CD4-positive, CD25-positive, alpha-beta regulatory T cell (primary cell): ENCODE measurements around the gene SRSF4. TPM values are rescaled to one million over a fixed set of nuclear protein-coding genes. Genes with fewer than 3 reads are reported as not detected.

Experiments used
- ATAC-seq, 2 donors: fragments of 150-1000 bp; cut with Tn5 transposase; one replicate each; pipeline ENCODE4 v1.10.0; 2021; ENCODE audit warnings: low read depth in 2 of 2, moderate number of reproducible peaks in 2 of 2, moderate library complexity in 1 of 2
- DNase-seq, 3 donors: peaks; one replicate each; pipeline versions ENCODE4 v3.0.0 to v3.0.0-alpha.2; 2012 to 2022; ENCODE audit warnings: mixed read lengths in 1 of 3
- H3K27ac ChIP-seq: one replicate; pipeline ENCODE4 v1.7.0; 2013; ENCODE audit warnings: mild to moderate bottlenecking, low read length; ENCODE audit not compliant: insufficient read depth, poor library complexity, severe bottlenecking
- H3K27me3 ChIP-seq: one replicate; pipeline ENCODE4 v1.7.0; 2013; ENCODE audit warnings: low read length; ENCODE audit not compliant: control insufficient read depth, insufficient read depth
- H3K36me3 ChIP-seq: one replicate; pipeline ENCODE4 v1.7.0; 2013; ENCODE audit warnings: mild to moderate bottlenecking, low read length, moderate library complexity; ENCODE audit not compliant: control insufficient read depth, insufficient read depth
- H3K4me1 ChIP-seq: 2 replicates; pipeline ENCODE4 v1.7.0; 2013; ENCODE audit warnings: mild to moderate bottlenecking, low read length; ENCODE audit not compliant: insufficient read depth, control insufficient read depth, poor library complexity, severe bottlenecking
- H3K4me3 ChIP-seq: one replicate; pipeline ENCODE4 v1.7.0; 2013; ENCODE audit warnings: low read depth, mild to moderate bottlenecking, low read length, moderate library complexity
- H3K9me3 ChIP-seq, 2 experiments: 1 replicate in 1 of 2; 2 replicates in 1 of 2; pipeline ENCODE4 v1.7.0; 2013; ENCODE audit warnings: low read length in 2 of 2, mild to moderate bottlenecking in 1 of 2, moderate library complexity in 1 of 2; ENCODE audit not compliant: control insufficient read depth in 2 of 2
- H3K27ac Mint-ChIP-seq, 3 donors: one replicate each; pipeline ENCODE4 v1.8.0; 2020 to 2022; ENCODE audit warnings: mild to moderate bottlenecking in 3 of 3, mixed read lengths in 3 of 3, moderate library complexity in 2 of 3
- H3K27me3 Mint-ChIP-seq: one replicate; pipeline ENCODE4 v1.8.0; 2022; ENCODE audit warnings: mild to moderate bottlenecking, mixed read lengths
- H3K36me3 Mint-ChIP-seq: one replicate; pipeline ENCODE4 v1.8.0; 2020; ENCODE audit warnings: mixed read lengths
- H3K4me1 Mint-ChIP-seq, 4 donors: one replicate each; pipeline ENCODE4 v1.8.0; 2020 to 2022; ENCODE audit warnings: mixed read lengths in 4 of 4, mild to moderate bottlenecking in 1 of 4
- H3K4me3 Mint-ChIP-seq, 4 donors: one replicate each; pipeline ENCODE4 v1.8.0; 2020 to 2022; ENCODE audit warnings: mild to moderate bottlenecking in 4 of 4, mixed read lengths in 4 of 4, moderate library complexity in 3 of 4
- H3K9me3 Mint-ChIP-seq, 7 donors: one replicate each; pipeline ENCODE4 v1.8.0; 2020 to 2022; ENCODE audit warnings: mixed read lengths in 7 of 7, mild to moderate bottlenecking in 3 of 7, moderate library complexity in 2 of 7
- polyA plus RNA-seq, 4 donors: library from polyadenylated mRNA; unstranded; fragments of 300-500 nt; fragmentation: Illumina TruSeq; gene quantifications; one replicate each; pipeline ENCODE4 v1.2.3, GENCODE V29; 2021
- total RNA-seq: library from RNA; stranded (reverse); gene quantifications from one replicate; pipeline ENCODE4 v1.2.3, GENCODE V29; 2022

SRSF4 gene
- total and polyA plus RNA-seq, 5 donors from 2014 or later: 87.2 to 108 (median 94.0) TPM

DNA sequence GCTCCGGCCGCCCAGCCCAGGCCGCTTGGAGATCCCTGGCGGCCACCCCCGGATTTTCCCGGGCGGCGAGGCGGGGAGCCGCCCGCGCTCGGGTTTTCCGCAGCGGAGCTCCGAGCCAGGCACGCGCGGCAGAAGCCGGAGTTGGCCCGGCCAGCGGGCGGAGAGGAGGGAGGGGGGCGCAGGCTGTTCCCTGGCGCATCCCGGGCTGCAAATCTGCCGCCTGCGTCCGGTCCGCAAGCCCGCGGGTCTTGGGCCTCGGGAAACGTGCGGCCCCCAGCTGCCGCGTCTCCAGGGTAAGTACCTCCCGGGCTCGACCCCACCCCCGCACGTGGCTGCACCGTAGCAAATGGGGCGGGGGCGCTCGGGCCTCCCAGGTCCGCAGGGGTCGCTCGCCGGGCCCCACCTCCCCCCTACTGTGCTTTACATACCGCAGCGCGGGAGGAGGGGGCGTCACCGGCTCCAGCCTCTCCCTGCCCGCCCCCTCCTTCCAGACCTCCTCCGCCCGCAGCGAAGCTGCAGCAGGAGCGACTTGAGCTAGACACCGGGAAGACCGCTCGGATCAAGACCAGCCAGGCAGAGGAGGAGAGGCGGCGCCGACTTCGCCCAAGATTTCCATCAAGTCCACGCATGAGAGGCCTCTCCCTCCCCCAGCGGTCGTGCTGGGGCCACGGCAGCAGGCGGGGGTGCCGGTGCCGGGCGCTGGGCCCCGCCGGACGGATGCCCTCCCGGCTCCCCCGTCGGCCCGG lies 59.6 kb downstream of the SRSF4 start:
- Mint-ChIP-seq H3K4me3 (peak overlapping the region in 1 of 4 donors; percentile 26), H3K27ac (no peak overlapping the region), H3K27me3 (peaks cover 51% of the 10 kb centered on the region), H3K4me1 (peaks cover 0 to 22% (median 7%) of the 10 kb centered on the region in 4 donors), H3K36me3 (peaks cover 17% of the 10 kb centered on the region), H3K9me3 (peaks cover 0 to 2% (median 0%) of the 10 kb centered on the region in 7 donors)
- Histone ChIP-seq H3K27ac (no peak overlapping the region), H3K9me3 (no peaks in the 10 kb centered on the region), H3K27me3 (no peaks in the 10 kb centered on the region), H3K36me3 (peaks cover 24% of the 10 kb centered on the region), H3K4me1 (peaks cover 33% of the 10 kb centered on the region), H3K4me3 (no peak overlapping the region)
- ATAC-seq: no peak
- DNase-seq: peak in 1 of 3 donors; percentile 27

DNA sequence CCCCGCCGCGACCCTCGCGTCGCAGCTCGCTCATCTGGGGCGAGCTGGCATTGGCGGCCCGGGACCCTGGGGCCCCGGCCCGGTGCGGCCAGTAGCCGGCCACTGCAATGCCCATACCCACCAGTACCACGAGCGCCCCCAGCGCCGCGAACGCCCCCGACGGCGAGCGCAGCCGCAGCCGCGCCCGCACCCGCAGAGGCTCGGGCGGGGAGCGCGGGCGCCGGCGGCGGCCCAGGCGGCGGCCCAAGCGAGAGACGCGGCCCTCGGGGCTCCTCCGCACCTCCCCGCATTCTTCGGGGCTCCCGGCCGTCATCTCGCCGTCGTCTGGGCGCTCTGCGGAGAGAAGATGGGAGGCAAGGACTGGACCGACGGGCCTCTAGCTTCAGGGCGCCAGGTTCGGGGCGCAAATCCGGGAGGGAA lies 60.2 kb downstream of the SRSF4 start:
- peaks cover 0 to 22% (median 7%) of the 10 kb centered on the region in 4 donors for H3K4me1 Mint-ChIP-seq
- ATAC-seq (peak in 1 of 2 donors; percentile 5), DNase-seq (no peak)
- H3K27me3 ChIP-seq: no peaks in the 10 kb centered on the region
- no peak overlapping the region for H3K4me3 ChIP-seq
- H3K27ac Mint-ChIP-seq: no peak overlapping the region
- no peaks in the 10 kb centered on the region for H3K9me3 ChIP-seq
- H3K27me3 Mint-ChIP-seq: peaks cover 45% of the 10 kb centered on the region
- H3K4me1 ChIP-seq: peaks cover 33% of the 10 kb centered on the region
- H3K9me3 Mint-ChIP-seq: peaks cover 0 to 2% (median 0%) of the 10 kb centered on the region in 7 donors
- H3K27ac ChIP-seq: no peak overlapping the region
- peaks cover 30% of the 10 kb centered on the region for H3K36me3 ChIP-seq
- no peak overlapping the region for H3K4me3 Mint-ChIP-seq
- H3K36me3 Mint-ChIP-seq: peaks cover 21% of the 10 kb centered on the region

DNA sequence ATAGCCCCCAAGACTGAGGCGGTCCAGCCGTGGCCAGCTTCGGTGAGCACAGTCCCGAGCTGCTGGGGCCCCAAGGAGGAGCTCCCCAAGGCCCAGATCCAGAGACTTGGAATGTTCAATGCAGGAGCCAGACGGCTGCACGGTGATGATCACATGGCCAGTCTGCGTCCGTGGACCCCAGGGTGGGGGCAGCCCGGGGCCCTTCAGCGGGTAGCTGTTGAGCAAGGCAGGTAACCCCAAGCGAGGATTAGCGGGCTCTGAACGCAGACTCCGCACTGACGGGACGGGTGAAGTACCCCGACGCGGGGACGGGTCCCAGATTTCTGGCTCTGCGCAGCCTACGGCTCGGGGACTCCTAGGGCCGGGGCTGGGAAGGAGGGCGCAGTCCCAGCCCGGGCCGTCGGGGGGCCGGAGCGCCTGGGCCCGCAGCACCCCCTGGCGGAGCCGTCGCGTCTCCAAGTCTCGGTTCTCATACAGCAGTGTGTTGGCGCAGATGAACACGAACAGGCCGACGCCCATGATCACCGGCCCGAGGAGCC lies 60.7 kb downstream of the SRSF4 start:
- peak; percentile 75 to 81 for ATAC-seq
- H3K4me1 Mint-ChIP-seq: peaks cover 0 to 22% (median 7%) of the 10 kb centered on the region in 4 donors
- DNase-seq: peak; percentile 47 to 76 (median 69)
- peaks cover 0 to 2% (median 0%) of the 10 kb centered on the region in 7 donors for H3K9me3 Mint-ChIP-seq
- Histone ChIP-seq H3K4me1 (peaks cover 33% of the 10 kb centered on the region), H3K27ac (no peak overlapping the region), H3K27me3 (no peaks in the 10 kb centered on the region), H3K4me3 (no peak overlapping the region), H3K9me3 (no peaks in the 10 kb centered on the region), H3K36me3 (peaks cover 34% of the 10 kb centered on the region)
- peaks cover 21% of the 10 kb centered on the region for H3K36me3 Mint-ChIP-seq
- H3K27me3 Mint-ChIP-seq: peaks cover 40% of the 10 kb centered on the region
- H3K4me3 Mint-ChIP-seq: peak overlapping the region in 3 of 4 donors; percentile 8 to 48 (median 35)
- no peak overlapping the region for H3K27ac Mint-ChIP-seq

DNA sequence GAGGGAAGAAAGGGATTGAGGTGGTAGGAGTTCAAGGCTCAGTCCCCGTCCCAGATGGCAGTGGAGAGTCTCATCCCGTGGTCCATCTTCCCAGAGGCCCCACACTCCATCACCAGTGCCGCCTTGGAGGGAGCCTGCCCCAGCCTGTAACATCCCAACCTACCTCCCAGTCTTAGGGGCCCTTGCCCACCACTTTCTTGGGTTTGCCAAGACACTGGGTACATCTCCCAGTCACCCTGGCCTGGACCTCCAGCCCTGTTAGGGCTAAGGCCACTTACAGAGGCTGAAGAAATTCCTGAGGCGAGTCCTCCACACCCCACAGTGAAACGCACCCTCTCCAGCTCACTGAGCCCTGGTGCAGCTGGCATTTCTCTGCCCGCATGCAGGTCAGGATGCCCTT lies 61.3 kb downstream of the SRSF4 start:
- Mint-ChIP-seq H3K27me3 (peaks cover 33% of the 10 kb centered on the region), H3K4me3 (peak overlapping the region; percentile 8 to 57 (median 48))
- no peak for ATAC-seq

DNA sequence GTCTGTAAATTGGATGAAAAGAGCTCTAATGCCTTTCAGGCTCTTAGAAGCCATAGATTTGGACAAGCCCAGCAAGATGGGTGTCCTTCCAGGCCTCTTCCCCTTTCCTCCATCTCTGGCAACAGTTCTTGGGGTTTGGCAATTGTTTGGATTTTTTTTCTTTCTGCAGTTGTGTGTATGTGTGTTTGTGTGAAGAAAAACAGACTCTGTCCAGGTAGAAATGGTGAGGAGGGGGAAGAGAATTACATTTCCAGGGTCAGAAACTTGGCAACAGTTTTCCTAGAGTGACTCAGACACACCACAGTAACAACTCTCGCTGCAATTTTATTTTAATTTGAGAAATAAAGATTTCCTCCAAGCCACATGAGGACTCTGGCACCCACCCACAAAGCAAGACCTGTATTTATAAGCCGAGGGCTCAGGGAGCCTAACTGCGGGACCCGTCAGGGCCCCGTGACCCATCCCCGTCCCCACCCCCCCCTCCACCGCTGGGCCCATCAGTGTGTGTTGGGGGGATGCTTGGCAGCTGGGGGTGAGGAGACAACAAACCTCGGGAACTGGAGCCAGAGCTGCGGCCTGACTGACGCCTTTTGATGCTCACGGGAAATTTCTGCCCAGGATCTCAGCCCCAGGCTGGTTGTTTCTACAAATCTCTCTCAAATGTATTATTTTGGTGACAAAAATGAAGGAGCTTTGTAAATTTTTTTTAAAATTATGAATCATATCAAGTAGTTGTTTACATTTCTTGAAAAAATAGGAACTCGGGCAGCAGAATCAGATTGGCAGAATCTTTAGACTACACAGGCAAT lies 62.4 kb downstream of the SRSF4 start:
- Histone ChIP-seq H3K27me3 (no peaks in the 10 kb centered on the region), H3K36me3 (peaks cover 49% of the 10 kb centered on the region), H3K4me3 (no peak overlapping the region), H3K4me1 (peaks cover 25% of the 10 kb centered on the region), H3K27ac (no peak overlapping the region), H3K9me3 (no peaks in the 10 kb centered on the region)
- no peak for ATAC-seq
- Mint-ChIP-seq H3K4me1 (peaks cover 0 to 12% (median 6%) of the 10 kb centered on the region in 4 donors), H3K4me3 (peak overlapping the region in 2 of 4 donors; percentile 8 to 57), H3K9me3 (peaks cover 0 to 2% (median 0%) of the 10 kb centered on the region in 7 donors), H3K27ac (peak overlapping the region in 1 of 3 donors; percentile 35), H3K27me3 (peaks cover 29% of the 10 kb centered on the region), H3K36me3 (peaks cover 25% of the 10 kb centered on the region)
- DNase-seq: no peak

More for the DNA sequence above, 61.3 kb downstream of the SRSF4 start:
- Mint-ChIP-seq H3K27ac (peak overlapping the region in 1 of 3 donors; percentile 52), H3K4me1 (peaks cover 0 to 15% (median 6%) of the 10 kb centered on the region in 4 donors), H3K9me3 (peaks cover 0 to 2% (median 0%) of the 10 kb centered on the region in 7 donors), H3K36me3 (peaks cover 21% of the 10 kb centered on the region)
- peaks cover 40% of the 10 kb centered on the region for H3K36me3 ChIP-seq
- H3K4me3 ChIP-seq: no peak overlapping the region
- H3K9me3 ChIP-seq: no peaks in the 10 kb centered on the region
- peaks cover 33% of the 10 kb centered on the region for H3K4me1 ChIP-seq
- H3K27ac ChIP-seq: no peak overlapping the region
- DNase-seq: no peak
- H3K27me3 ChIP-seq: no peaks in the 10 kb centered on the region

DNA sequence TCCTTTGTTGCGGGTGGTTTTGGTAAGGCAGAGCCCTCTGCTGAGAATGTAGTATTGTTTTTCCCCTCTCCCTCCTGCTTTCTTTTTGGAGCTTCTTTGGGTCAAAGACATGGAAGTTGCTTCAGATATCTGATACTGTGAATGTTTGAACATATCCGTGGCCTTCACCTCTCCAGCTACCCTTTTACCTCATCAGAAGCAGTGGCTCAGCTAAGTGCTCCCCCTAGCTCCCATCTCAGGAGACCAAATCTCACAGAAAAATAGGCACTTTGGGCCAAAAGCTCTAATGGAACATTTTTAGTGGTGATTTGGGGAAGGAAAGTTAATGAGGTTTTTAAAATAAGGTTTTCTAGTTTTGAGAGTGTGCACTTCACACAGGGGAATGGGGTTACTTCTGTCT lies 64.3 kb downstream of the SRSF4 start:
- H3K27me3 Mint-ChIP-seq: peaks cover 15% of the 10 kb centered on the region
- Histone ChIP-seq H3K9me3 (no peaks in the 10 kb centered on the region), H3K4me1 (peaks cover 7% of the 10 kb centered on the region), H3K4me3 (no peak overlapping the region), H3K27ac (no peak overlapping the region), H3K36me3 (peaks cover 69% of the 10 kb centered on the region), H3K27me3 (no peaks in the 10 kb centered on the region)
- DNase-seq: no peak
- peaks cover 0 to 16% (median 4%) of the 10 kb centered on the region in 4 donors for H3K4me1 Mint-ChIP-seq
- H3K36me3 Mint-ChIP-seq: peaks cover 39% of the 10 kb centered on the region
- no peak for ATAC-seq
- peaks cover 0 to 2% (median 0%) of the 10 kb centered on the region in 7 donors for H3K9me3 Mint-ChIP-seq
- H3K4me3 Mint-ChIP-seq: peak overlapping the region in 1 of 4 donors; percentile 22
- peak overlapping the region in 1 of 3 donors; percentile 48 for H3K27ac Mint-ChIP-seq

DNA sequence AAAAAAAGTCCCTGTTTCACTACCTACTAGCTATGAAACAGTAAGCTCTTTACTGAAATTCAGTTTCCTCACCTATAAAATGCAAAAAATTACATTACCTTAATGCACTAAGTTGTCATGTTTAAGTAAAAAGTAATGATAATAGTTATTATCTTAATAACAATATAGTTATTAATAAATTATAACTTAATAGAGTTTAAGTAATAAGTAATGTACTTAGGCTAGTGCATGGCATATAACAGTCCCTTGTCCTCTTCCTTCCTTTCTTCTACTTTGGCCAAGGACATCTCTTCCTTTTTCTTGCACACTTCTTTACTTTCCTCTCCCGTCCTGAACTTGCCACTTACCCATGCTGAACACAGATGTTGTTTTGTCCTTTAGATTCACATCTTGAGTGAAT lies 67.0 kb downstream of the SRSF4 start:
- Histone ChIP-seq H3K9me3 (no peaks in the 10 kb centered on the region), H3K4me3 (no peak overlapping the region), H3K27me3 (no peaks in the 10 kb centered on the region), H3K4me1 (no peaks in the 10 kb centered on the region), H3K36me3 (peaks cover 86% of the 10 kb centered on the region), H3K27ac (no peak overlapping the region)
- no peak for ATAC-seq
- Mint-ChIP-seq H3K36me3 (peaks cover 47% of the 10 kb centered on the region), H3K4me3 (peak overlapping the region in 2 of 4 donors; percentile 11 to 44), H3K27me3 (peaks cover 6% of the 10 kb centered on the region), H3K4me1 (peaks cover 0 to 12% (median 4%) of the 10 kb centered on the region in 4 donors), H3K9me3 (no peaks in the 10 kb centered on the region), H3K27ac (no peak overlapping the region)
- no peak for DNase-seq
